ENCODE measurements around the gene FBXL7.

- no peak for TF ChIP-seq CTCF (IDR thresholded peaks at IDR 0.05; ENCODE audit: control extremely low read depth in 1 of 3, insufficient read depth in 1 of 3, low read depth in 1 of 3, low read length in 3 of 3)
- TF ChIP-seq EP300 (IDR thresholded peaks at IDR 0.05; ENCODE audit: borderline replicate concordance in 1 of 2, low read depth in 2 of 2, low read length in 2 of 2), result no peak
- TF ChIP-seq POLR2AphosphoS5 (IDR thresholded peaks at IDR 0.05; ENCODE audit: low read depth, low read length), result no peak
- no peak for TF ChIP-seq SUZ12 (IDR thresholded peaks at IDR 0.05; ENCODE audit: low read length)
- TF ChIP-seq SP2 (IDR thresholded peaks at IDR 0.05; ENCODE audit: low read length), result no peak
- TF ChIP-seq MAX (IDR thresholded peaks at IDR 0.05), result no peak
- no peak for TF ChIP-seq CBX5 (IDR thresholded peaks at IDR 0.05; ENCODE audit: low read depth, low read length)
- no peak for TF ChIP-seq ATF3 (IDR thresholded peaks at IDR 0.05; ENCODE audit: insufficient read depth, low read depth, low read length)
- TF ChIP-seq CEBPB (IDR thresholded peaks at IDR 0.05; ENCODE audit: low read depth, low read length), result no peak
Observed at GRCh38 chr5:15597804-15598203, 97.8 kb downstream of the FBXL7 start.

Measured in H1 (cell line).